Endothelial cell of umbilical vein (primary cell): ENCODE results near the gene NFIC.

Experiments
- CTCF ChIP-seq, 2 donors: IDR thresholded peaks; 1 replicate in 1 of 2; 2 replicates in 1 of 2; pipeline ENCODE4 v1.5.1; 2011; ENCODE audit warnings: low read length in 2 of 2, mild to moderate bottlenecking in 2 of 2, moderate library complexity in 2 of 2, control low read depth in 1 of 2, inconsistent platforms in 1 of 2, low read depth in 1 of 2; ENCODE audit not compliant: insufficient read depth in 1 of 2; ENCODE audit errors: extremely low read depth in 1 of 2
- MAX ChIP-seq: IDR thresholded peaks from 2 replicates; pipeline ENCODE4 v1.6.1; 2011; ENCODE audit not compliant: insufficient read depth, insufficient read length
- POLR2A ChIP-seq: IDR thresholded peaks from 2 replicates; pipeline ENCODE4 v1.6.1; 2012; ENCODE audit warnings: low read depth, mild to moderate bottlenecking, control low read depth, low read length

GRCh38 chr19:3369337-3370213 is 3.2 kb downstream of the NFIC start:
- TF ChIP-seq CTCF (IDR thresholded peaks at IDR 0.05; ENCODE audit: extremely low read depth in 1 of 2, insufficient read depth in 1 of 2, low read depth in 1 of 2, low read length in 2 of 2) (no peak), MAX (no peak), POLR2A (no peak)
